ENCODE data around the gene KCNK17.

DNA sequence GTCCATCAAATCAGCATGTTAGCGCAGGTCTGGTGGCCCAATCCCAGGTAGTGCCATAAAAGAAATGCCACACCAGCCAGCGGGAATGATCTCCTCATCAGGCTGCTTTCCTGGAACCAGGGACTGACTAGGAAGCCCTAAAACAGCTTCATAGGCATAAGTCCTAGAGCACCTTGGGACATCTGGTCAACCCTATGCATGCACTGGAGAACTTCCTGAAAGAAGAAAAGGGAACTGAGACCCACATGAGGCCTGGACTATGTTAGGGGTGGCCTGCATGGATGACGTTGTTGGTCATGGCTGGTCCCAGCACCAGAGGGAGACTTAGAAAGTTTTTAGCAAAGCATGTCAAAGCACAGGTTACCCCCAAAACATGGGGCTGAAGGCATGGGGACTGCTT is 15.8 kb upstream of the KCNK17 start:
- TF ChIP-seq, protein P1, sequence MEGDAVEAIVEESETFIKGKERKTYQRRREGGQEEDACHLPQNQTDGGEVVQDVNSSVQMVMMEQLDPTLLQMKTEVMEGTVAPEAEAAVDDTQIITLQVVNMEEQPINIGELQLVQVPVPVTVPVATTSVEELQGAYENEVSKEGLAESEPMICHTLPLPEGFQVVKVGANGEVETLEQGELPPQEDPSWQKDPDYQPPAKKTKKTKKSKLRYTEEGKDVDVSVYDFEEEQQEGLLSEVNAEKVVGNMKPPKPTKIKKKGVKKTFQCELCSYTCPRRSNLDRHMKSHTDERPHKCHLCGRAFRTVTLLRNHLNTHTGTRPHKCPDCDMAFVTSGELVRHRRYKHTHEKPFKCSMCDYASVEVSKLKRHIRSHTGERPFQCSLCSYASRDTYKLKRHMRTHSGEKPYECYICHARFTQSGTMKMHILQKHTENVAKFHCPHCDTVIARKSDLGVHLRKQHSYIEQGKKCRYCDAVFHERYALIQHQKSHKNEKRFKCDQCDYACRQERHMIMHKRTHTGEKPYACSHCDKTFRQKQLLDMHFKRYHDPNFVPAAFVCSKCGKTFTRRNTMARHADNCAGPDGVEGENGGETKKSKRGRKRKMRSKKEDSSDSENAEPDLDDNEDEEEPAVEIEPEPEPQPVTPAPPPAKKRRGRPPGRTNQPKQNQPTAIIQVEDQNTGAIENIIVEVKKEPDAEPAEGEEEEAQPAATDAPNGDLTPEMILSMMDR (IDR thresholded peaks at IDR 0.05) = no peak
- no peak for TF ChIP-seq POLR2A (IDR thresholded peaks at IDR 0.05)
